Small intestine (tissue), 7 donors: ENCODE measurements around the gene OOSP1. TPM values are rescaled to one million over a fixed set of nuclear protein-coding genes. Genes with fewer than 3 reads are reported as not detected.

Experiments
- DNase-seq, 2 donors: peaks; one replicate each; pipeline versions ENCODE4 v3.0.0 to v3.0.0-alpha.2; 2013
- FAIRE-seq: peaks from 2 replicates; lab custom pipeline; 2012; peaks lifted over from hg19 to GRCh38; lab: Jason Lieb, UNC
- H3K27ac ChIP-seq, 3 donors: one replicate each; pipeline ENCODE4 v1.5.1; 2013; ENCODE audit warnings: low read length in 2 of 3, mild to moderate bottlenecking in 2 of 3, control low read depth in 1 of 3, inconsistent platforms in 1 of 3, low read depth in 1 of 3, moderate library complexity in 1 of 3
- H3K27me3 ChIP-seq, 3 donors: one replicate each; pipeline ENCODE4 v1.6.1; 2013; ENCODE audit warnings: low read length in 3 of 3, inconsistent platforms in 1 of 3; ENCODE audit not compliant: control insufficient read depth in 3 of 3, insufficient read depth in 3 of 3
- H3K36me3 ChIP-seq, 3 donors: one replicate each; pipeline ENCODE4 v1.6.1; 2013; ENCODE audit warnings: low read length in 3 of 3, inconsistent platforms in 1 of 3, low read depth in 1 of 3, mild to moderate bottlenecking in 1 of 3, moderate library complexity in 1 of 3; ENCODE audit not compliant: control insufficient read depth in 3 of 3, insufficient read depth in 2 of 3
- H3K4me1 ChIP-seq, 3 donors: one replicate each; pipeline ENCODE4 v1.6.1; 2013; ENCODE audit warnings: low read length in 2 of 3, inconsistent platforms in 1 of 3, low read depth in 1 of 3, mild to moderate bottlenecking in 1 of 3, moderate library complexity in 1 of 3; ENCODE audit not compliant: control insufficient read depth in 3 of 3, insufficient read depth in 2 of 3
- H3K4me3 ChIP-seq, 3 donors: one replicate each; pipeline ENCODE4 v1.5.1; 2013; ENCODE audit warnings: low read length in 3 of 3, control low read depth in 1 of 3, inconsistent platforms in 1 of 3, low read depth in 1 of 3, mild to moderate bottlenecking in 1 of 3, moderate library complexity in 1 of 3
- H3K9me3 ChIP-seq, 2 donors: one replicate each; pipeline ENCODE4 v1.6.1; 2013; ENCODE audit warnings: low read depth in 1 of 2, low read length in 1 of 2; ENCODE audit not compliant: control insufficient read depth in 2 of 2, insufficient read depth in 1 of 2
- WGBS, 3 donors: extraction: QIAGEN DNeasy Blood & Tissue Kit; methylation state at CpG; one replicate each; pipeline ENCODE4 v1.1.7; 2013; 5-methylcytosine and 5-hydroxymethylcytosine counted together
- polyA plus RNA-seq, 4 donors: library from polyadenylated mRNA; stranded (reverse) in 3 of 4; unstranded in 1 of 4; fragments of 200-250 nt in 3 of 4; fragments of 120-200 nt in 1 of 4; gene quantifications; one replicate each; pipeline versions ENCODE4 v1.2.1 to v1.2.3, GENCODE V29; 2013
- donor health status: healthy with polysubstance abuse.
- donor health status: control.
- donor health status: control.
- donor health status: Bipolar disorder and iron deficiency.
- donor health status: healthy.

The OOSP1 gene
- polyA plus RNA-seq, 4 donors, result not detected

DNA sequence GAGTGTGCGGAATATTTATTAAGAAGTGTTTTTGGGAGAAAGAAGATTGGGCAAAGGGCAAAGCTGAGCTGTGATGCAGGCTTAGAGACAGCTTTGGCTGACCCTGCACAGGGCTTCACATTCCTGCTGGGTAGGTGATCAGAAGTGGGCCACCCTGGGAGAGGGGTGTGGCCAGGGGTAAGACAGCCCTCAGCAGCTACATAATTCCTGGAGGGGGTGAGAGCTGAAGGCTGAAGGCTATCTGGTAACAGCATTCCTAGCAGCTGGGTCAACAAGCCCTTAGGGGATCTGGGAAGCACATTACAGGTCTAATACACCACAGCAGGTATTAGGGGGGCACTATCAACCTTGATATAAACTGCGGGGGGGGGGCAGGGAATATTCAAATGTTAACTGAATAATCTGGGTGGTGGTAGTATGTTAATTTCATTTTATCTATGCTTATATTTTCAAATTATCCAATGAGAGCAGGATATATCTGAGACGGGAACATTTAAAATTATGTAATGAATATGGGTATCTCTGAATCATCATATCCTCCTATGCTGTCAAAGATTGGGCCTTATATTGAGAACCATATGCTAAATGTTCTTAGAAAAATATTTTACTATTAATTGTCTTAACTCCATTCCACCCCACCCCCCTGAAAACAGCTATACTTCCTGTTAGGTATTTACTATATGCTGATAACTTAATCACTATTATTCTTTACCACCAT is 5.9 kb downstream of the OOSP1 start:
- DNase-seq, result no peak
- H3K27me3 ChIP-seq, result no peaks in the 10 kb centered on the region
- H3K9me3 ChIP-seq, result peaks cover 0 to 3% of the 10 kb centered on the region in 2 donors
- H3K4me1 ChIP-seq, result no peaks in the 10 kb centered on the region
- no peak for FAIRE-seq
- WGBS, 3 donors, result 90 to 94% (median 91%) methylated on average over 3 of the region's 3 CpGs
- H3K4me3 ChIP-seq, result no peak overlapping the region
- no peaks in the 10 kb centered on the region for H3K36me3 ChIP-seq
- no peak overlapping the region for H3K27ac ChIP-seq

DNA sequence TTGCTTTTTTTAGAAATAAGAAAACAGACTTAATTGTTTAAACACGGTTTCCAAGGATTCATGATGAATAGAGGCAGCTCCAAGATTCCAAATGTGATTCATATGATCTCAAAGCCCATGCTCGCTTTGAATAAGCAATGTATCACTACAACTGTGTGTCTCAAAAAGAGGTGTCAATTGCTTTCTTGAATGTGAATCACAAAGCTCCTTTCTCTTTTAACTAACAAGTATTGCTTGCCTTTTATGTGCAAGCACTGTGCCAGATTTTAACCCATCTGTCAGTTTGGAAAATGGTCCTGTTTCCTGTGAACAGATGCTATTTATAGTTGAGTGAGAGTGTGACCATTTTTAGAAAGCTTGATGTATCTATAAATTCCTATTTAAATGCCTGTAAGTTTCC is 6.5 kb downstream of the OOSP1 start:
- 51 to 61% (median 57%) methylated on average over 2 of the region's 2 CpGs for WGBS, 3 donors
- FAIRE-seq, result no peak

DNA sequence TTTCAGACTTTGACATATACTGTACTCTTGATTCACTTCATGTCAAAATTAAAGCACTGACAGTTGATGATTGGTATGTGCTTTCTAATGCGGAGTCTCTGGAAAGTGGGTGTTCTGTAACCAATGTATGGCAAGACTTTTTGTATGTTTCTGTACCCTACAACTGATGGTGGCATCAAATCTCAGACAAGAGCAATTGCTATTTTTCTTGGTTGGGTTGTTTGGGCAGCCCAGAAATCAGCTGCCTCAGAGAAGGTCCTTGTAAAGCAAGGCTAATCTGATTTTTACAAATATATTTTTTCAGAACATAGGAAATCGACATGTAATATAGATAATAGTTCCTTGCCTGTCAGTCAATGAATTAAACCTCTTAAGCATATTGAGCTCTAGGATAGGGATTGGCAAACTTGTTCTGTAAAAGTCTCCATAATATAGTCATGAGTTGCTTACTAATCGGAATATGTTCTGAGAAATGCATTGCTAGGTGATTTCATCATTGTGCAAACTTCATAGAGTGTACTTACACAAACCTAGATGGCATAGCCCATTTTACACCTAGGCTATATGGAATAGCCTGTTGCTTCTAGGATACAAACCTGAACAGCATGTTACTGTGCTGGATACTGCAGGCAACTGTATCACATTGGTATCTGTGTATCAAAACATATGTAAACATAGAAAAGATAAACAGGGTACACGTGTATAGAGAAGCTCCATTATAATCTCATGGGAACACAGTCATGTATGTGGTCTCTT is 15.4 kb downstream of the OOSP1 start:
- no peak for DNase-seq

More for the DNA sequence above, 6.5 kb downstream of the OOSP1 start:
- H3K4me1 ChIP-seq, result no peaks in the 10 kb centered on the region
- H3K4me3 ChIP-seq, result no peak overlapping the region
- no peaks in the 10 kb centered on the region for H3K36me3 ChIP-seq
- no peak for DNase-seq
- H3K9me3 ChIP-seq, result peaks cover 0 to 3% of the 10 kb centered on the region in 2 donors
- H3K27ac ChIP-seq, result no peak overlapping the region
- no peaks in the 10 kb centered on the region for H3K27me3 ChIP-seq

DNA sequence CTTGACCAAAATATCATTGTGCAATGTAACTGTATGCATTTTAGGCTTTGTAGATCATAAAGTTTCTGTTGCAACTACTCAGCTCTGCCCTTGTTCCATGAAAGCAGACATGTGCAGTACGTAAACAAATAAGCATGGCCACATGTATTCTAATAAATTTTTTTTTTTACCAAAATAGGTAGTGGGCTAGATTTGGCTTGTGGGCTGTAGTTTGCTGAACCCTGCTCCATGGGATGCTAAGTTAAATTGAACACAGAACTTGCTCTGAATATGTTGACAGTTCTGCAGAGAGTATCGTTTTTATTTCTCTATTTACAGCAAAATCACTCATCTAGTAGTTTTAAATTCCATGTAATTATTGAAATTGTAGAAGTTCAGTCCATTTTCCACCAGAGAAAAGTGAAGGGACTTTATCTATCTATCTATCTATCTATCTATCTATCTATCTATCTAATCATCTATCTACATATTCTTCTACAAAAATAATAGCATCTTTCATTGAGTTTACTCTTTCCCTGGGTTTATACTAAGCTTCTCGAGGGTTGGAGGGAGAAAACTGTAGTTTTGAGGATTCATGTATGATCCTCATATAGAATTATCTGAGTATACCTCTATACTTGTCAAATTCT is 16.1 kb downstream of the OOSP1 start:
- H3K27me3 ChIP-seq, result no peaks in the 10 kb centered on the region
- WGBS, 3 donors, result 70 to 79% (median 75%) methylated on average over 3 of the region's 3 CpGs

More for the DNA sequence above, 15.4 kb downstream of the OOSP1 start:
- Histone ChIP-seq H3K27ac (no peak overlapping the region), H3K27me3 (no peaks in the 10 kb centered on the region), H3K4me1 (no peaks in the 10 kb centered on the region), H3K9me3 (no peaks in the 10 kb centered on the region), H3K4me3 (no peak overlapping the region), H3K36me3 (no peaks in the 10 kb centered on the region)
- 72 to 74% (median 73%) methylated on average over 4 of the region's 4 CpGs for WGBS, 3 donors
- FAIRE-seq, result no peak

DNA sequence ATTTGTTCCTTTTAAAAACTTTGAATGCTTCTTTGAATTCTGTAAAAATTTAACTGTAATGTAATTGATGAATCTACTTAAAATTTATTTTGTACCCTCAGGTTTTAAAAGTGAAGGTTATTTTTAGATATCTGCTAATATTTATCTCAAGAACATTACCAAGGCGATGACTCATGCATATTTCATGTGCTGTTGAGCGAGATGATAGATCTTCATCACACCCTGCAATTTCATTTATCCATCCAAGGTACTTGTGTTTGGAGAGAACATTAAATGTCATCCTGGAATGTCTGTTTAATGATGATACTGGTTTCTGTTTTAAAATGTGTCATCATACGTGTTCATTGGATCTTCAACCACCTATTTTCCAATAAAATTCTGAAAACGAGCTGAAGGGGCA is 18.9 kb downstream of the OOSP1 start:
- H3K27ac ChIP-seq, result no peak overlapping the region
- H3K9me3 ChIP-seq, result peaks cover 0 to 7% of the 10 kb centered on the region in 2 donors
- peaks cover 0 to 2% (median 0%) of the 10 kb centered on the region in 3 donors for H3K4me1 ChIP-seq
- H3K36me3 ChIP-seq, result no peaks in the 10 kb centered on the region
- no peak overlapping the region for H3K4me3 ChIP-seq
- no peak for FAIRE-seq
- 69 to 80% (median 74%) methylated on average over 4 of the region's 4 CpGs for WGBS, 3 donors
- no peak for DNase-seq
- H3K27me3 ChIP-seq, result no peaks in the 10 kb centered on the region

More for the DNA sequence above, 16.1 kb downstream of the OOSP1 start:
- H3K4me1 ChIP-seq, result no peaks in the 10 kb centered on the region
- no peaks in the 10 kb centered on the region for H3K36me3 ChIP-seq
- H3K4me3 ChIP-seq, result no peak overlapping the region
- FAIRE-seq (no peak), DNase-seq (no peak)
- H3K27ac ChIP-seq, result no peak overlapping the region
- no peaks in the 10 kb centered on the region for H3K9me3 ChIP-seq

DNA sequence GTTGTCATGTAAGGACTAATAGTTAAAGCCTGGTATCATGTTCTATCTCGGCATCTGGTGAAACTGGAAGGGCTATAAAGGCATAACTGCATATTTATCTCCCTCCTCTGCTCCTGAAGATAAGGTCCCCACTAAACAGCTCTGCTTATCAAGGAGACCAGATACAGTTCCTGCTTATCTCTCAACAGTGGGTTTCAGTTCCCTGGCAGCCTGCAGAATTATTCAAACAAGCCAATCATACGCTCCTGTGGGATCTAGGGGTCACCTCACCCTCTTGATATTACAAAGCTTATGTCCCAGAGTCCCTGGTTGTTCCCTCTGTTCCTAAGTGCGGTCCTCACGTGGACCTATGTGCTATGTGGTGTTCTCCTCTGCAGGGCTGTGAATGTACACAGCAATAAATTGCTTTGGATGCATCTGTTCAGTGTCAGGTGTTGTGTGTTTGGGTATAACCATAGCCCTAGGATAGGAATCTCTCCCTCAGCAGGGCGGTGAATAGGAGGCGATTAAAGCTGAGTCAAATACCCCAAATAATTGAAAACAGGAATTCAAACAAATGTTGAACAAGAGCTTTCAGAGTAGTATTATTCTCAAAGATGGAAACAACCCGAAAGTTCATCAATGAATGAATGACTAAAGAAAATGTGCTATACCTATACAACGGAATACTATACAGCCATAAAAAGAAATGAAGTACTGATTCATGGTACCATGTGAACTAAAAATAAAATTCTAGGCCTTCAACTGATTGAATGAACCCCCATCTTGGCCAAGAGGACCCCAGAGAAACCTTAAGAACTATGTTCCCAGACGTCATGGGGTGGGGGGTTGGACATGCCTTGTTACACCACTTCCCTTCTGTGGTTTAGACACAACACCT is 22.5 kb downstream of the OOSP1 start:
- peak overlapping the region in 1 of 3 donors; percentile 58 for H3K27ac ChIP-seq
- FAIRE-seq, result no peak
- WGBS, 3 donors, result 47 to 57% (median 52%) methylated on average over 9 of the region's 9 CpGs
- no peaks in the 10 kb centered on the region for H3K27me3 ChIP-seq
- H3K9me3 ChIP-seq, result peaks cover 0 to 10% of the 10 kb centered on the region in 2 donors
- DNase-seq, result peak; percentile 67 to 69
- peaks cover 0 to 2% (median 0%) of the 10 kb centered on the region in 3 donors for H3K4me1 ChIP-seq
- no peak overlapping the region for H3K4me3 ChIP-seq
- H3K36me3 ChIP-seq, result no peaks in the 10 kb centered on the region

DNA sequence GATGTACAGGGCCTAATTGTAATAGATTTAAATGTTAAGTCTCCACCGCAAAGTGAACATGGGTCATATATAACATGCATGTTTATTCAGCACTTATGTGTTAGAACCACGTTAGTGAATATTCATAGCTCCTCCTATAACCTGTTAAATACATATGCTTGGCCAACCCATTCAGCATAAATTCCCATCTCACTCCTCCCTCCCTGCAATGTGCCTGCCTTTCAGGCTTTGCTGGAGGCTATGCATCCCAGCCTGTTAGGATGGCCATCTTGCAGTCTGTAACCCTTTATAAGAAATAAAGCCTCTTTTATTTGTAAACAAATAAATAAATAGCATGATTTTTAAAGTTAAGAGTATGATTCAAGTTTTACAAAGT is 23.9 kb downstream of the OOSP1 start:
- 52 to 63% (median 55%) methylated on average over 2 of the region's 2 CpGs for WGBS, 3 donors
- Histone ChIP-seq H3K27me3 (no peaks in the 10 kb centered on the region), H3K4me3 (no peak overlapping the region), H3K9me3 (peaks cover 0 to 10% of the 10 kb centered on the region in 2 donors), H3K27ac (peak overlapping the region in 1 of 3 donors; percentile 64), H3K36me3 (no peaks in the 10 kb centered on the region), H3K4me1 (peaks cover 0 to 2% (median 0%) of the 10 kb centered on the region in 3 donors)
- FAIRE-seq (no peak), DNase-seq (no peak)
